IPS DF 4.7 (cell line): ENCODE data around the gene EIF2AK3.

Experiments
- DNase-seq: peaks from one replicate; pipeline ENCODE4 v3.0.0-alpha.2; 2013; ENCODE audit warnings: low spot score; ENCODE audit errors: extremely low read depth

The EIF2AK3 gene

DNA sequence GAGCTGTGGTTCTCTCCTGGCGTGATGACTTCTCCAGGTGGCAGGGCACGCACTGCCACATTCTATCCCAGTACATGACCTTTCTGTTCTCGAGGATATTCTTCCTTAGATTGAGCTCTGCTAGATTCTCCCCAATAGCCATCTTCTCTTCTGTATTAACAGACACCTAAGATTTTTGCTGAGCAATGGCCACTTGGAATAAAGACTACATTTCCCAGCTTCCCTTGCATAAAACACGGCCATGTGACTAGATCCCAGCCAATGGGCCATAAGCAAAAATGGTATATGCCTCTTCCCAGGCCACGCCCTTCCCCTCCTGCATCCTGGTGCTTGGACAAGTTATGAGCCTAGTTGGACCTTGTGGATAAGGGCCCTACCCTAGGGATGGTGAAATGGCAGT is 82.1 kb downstream of the EIF2AK3 start:
- no peak for DNase-seq

GRCh38 chr2:88543541-88544057 is 83.7 kb downstream of the EIF2AK3 start:
- DNase-seq = no peak

DNA sequence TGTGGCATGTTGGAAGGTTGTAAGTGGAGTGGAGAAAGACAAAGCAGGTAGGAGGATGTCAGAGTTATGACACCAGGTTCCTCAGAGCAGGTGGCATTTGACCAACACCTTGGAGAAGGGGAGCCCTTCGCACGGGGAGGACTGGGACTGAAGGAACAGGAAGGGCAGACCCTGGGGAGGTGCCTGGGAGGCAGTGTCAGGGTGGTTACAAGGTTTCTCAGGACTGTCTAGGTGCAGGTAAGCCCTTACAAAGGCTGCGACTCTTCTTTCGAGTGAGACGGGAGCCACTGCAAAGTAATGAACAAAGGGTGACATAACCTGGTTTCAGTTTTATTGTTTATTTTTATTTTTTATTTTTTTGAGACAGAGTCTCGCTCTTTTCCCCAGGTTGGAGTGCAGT is 84.6 kb downstream of the EIF2AK3 start:
- DNase-seq = no peak

DNA sequence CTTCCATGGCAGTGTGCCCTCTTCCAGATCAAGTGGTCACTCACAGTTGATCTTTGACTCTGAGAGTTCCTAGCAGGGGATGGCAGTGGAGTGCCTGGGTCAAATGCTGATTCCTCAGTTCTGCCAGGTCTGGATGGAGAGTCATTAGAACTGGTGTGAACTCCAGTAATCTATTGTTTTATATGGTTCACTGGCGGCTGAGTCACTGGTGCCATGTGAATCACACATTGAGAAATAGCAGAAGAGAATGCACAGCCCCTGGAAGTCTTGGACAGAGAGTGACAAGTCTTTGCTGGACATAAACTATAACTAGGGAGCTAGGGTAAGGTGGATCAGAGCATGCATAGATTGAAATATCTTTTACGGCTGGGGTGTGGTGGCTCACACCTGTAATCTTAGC is 86.9 kb downstream of the EIF2AK3 start:
- DNase-seq = no peak

GRCh38 chr2:88538362-88538917 is 88.8 kb downstream of the EIF2AK3 start:
- DNase-seq = no peak

DNA sequence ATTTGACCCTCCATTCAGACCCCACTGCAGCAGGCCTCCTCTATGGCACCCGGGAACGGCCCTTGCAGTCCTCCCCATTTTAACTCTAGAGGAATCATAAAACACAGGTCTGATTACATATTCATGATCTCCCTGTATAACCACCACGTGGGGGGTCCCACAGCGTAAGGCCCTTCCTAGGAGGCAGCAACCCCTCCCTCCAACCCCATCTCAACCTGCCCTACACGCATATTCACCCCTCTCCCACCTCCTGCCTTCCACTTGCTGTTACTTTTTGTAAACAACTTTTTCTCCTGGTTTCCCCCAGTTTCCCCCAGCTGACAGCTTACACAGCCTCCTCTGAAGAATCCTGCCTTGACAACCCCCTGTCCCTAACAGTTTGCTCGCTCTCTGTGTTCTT is 89.6 kb downstream of the EIF2AK3 start:
- no peak for DNase-seq

DNA sequence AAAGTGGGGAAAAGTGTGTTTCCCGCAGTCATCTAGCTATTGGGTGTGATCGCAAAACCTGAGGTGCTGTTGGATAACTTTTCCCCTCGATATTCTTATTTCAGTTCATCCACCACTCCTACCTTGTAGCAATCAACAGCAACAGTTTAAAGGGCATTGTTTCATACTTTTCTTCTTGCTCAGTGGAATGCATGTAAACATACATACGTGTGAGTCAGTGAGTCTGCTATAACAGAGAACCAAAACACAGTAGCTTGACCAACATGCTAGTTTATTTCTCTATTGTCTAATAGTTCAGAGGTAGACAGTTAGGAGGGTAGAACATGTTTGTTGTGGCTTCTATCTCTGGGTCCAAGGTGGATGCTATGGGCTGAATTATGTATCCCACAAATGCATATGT is 97.2 kb downstream of the EIF2AK3 start:
- no peak for DNase-seq

DNA sequence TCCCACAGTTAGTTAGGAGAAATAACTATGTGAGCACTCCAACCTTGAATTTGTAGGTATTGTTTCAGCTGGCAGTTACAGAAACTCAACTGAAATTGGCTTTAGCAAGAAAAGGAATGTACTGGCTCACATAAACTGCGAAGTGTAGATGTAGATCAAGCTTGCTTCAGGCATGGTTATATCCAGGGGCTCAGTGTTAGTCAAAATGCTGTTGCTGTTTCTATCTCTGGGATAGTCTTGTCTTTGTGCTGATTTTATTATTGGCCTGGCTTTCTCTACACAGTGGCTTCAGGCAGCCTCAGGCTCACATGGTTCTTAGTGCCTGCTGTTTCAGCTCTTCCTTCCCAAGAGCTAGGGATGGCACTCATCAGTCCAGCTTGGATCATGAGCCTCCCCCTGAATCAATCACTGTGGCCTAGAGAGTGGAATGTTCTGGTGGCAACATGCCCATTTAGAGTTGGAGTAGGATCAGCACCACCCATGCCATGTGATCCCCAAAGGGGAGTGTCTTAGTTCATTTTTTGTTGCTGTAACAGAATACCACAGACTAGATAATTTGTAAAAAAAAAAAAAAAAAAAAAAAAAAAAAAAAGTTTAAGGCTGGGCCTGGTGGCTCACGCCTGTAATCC is 105.7 kb downstream of the EIF2AK3 start:
- DNase-seq = no peak

- no peak for DNase-seq
These were observed 109.5 kb downstream of the EIF2AK3 start for GRCh38 chr2:88517759-88518201.
